Panc1 (cell line): ENCODE measurements around the gene ZFYVE1.

Experiments
- POLR2AphosphoS5 ChIP-seq: IDR thresholded peaks from 2 replicates; pipeline ENCODE4 v1.6.1; 2012; ENCODE audit warnings: mild to moderate bottlenecking, low read depth, low read length, moderate library complexity
- SIN3A ChIP-seq: IDR thresholded peaks from 2 replicates; pipeline ENCODE4 v1.6.1; 2012; ENCODE audit warnings: low read depth, mild to moderate bottlenecking, low read length, moderate library complexity, borderline replicate concordance; ENCODE audit not compliant: insufficient read depth
- TF ChIP-seq, protein P1 (sequence below): fragments of 450-650 bp; IDR thresholded peaks from 2 replicates; pipeline ENCODE4 v1.5.1; 2017; ENCODE audit warnings: mild to moderate bottlenecking

DNA sequence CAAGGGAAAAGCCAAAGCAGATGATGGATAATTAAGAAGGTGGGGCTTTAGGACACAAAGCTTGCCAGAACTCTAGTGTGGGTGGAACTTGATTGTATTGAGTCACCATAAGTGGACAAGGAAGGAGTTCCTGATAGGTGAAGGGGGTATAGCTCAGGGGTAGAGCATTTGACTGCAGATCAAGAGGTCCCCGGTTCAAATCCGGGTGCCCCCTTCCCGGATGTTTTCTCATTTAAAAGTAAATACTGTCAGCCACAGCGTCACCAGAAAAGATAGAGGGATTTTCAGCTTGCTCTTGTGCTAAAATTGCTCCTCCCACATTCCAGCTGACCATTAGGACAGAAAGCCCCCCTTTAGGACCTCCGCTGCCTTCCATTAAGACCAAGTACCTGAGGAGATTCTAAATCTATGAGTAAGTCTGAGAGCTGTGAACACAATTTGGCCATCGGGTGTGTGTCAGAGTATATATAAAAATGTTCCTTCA, 64.0 kb downstream of the ZFYVE1 start:
- TF ChIP-seq, protein P1, sequence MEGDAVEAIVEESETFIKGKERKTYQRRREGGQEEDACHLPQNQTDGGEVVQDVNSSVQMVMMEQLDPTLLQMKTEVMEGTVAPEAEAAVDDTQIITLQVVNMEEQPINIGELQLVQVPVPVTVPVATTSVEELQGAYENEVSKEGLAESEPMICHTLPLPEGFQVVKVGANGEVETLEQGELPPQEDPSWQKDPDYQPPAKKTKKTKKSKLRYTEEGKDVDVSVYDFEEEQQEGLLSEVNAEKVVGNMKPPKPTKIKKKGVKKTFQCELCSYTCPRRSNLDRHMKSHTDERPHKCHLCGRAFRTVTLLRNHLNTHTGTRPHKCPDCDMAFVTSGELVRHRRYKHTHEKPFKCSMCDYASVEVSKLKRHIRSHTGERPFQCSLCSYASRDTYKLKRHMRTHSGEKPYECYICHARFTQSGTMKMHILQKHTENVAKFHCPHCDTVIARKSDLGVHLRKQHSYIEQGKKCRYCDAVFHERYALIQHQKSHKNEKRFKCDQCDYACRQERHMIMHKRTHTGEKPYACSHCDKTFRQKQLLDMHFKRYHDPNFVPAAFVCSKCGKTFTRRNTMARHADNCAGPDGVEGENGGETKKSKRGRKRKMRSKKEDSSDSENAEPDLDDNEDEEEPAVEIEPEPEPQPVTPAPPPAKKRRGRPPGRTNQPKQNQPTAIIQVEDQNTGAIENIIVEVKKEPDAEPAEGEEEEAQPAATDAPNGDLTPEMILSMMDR, result no peak
- no peak for TF ChIP-seq POLR2AphosphoS5
- no peak for TF ChIP-seq SIN3A
